Neuronal stem cell (in vitro differentiated cells): ENCODE results near the gene MID1.

Experiments used
- DNase-seq: peaks from one replicate; pipeline ENCODE4 v3.0.0-alpha.2; 2013; ENCODE audit warnings: low spot score
- H2AFZ ChIP-seq: one replicate; pipeline ENCODE4 v1.6.1; 2013; ENCODE audit warnings: mild to moderate bottlenecking, low read length, inconsistent platforms
- H2AK5ac ChIP-seq: 2 replicates; pipeline ENCODE4 v1.6.1; 2013; ENCODE audit warnings: low read depth, mild to moderate bottlenecking, inconsistent platforms, low read length, moderate library complexity, mixed read lengths
- H2BK120ac ChIP-seq: 2 replicates; pipeline ENCODE4 v1.6.1; 2013; ENCODE audit warnings: low read depth, mild to moderate bottlenecking, inconsistent platforms, low read length, moderate library complexity, mixed read lengths
- H2BK12ac ChIP-seq: one replicate; pipeline ENCODE4 v1.6.1; 2013; ENCODE audit warnings: low read length, inconsistent platforms
- H2BK15ac ChIP-seq: 2 replicates; pipeline ENCODE4 v1.6.1; 2013; ENCODE audit warnings: mild to moderate bottlenecking, low read length, inconsistent platforms, mixed read lengths
- H2BK5ac ChIP-seq: one replicate; pipeline ENCODE4 v1.6.1; 2013; ENCODE audit warnings: inconsistent platforms, mild to moderate bottlenecking, low read length, moderate library complexity
- H3K14ac ChIP-seq: one replicate; pipeline ENCODE4 v1.6.1; 2013; ENCODE audit warnings: low read length, inconsistent platforms
- H3K18ac ChIP-seq: 2 replicates; pipeline ENCODE4 v1.6.1; 2013; ENCODE audit warnings: low read length, inconsistent platforms
- H3K23ac ChIP-seq: 2 replicates; pipeline ENCODE4 v1.6.1; 2013; ENCODE audit warnings: low read depth, mild to moderate bottlenecking, mixed read lengths, low read length, inconsistent platforms; ENCODE audit not compliant: poor library complexity
- H3K27ac ChIP-seq: replicated peaks from 3 replicates; pipeline ENCODE4 v1.5.1; 2013; ENCODE audit warnings: low read length, inconsistent platforms
- H3K27me3 ChIP-seq, 3 experiments: 2 replicates each; pipeline ENCODE4 v1.6.1; 2013; ENCODE audit warnings: low read length in 3 of 3, mild to moderate bottlenecking in 2 of 3, inconsistent platforms in 1 of 3, low read depth in 1 of 3, mixed read lengths in 1 of 3, moderate library complexity in 1 of 3; ENCODE audit not compliant: control insufficient read depth in 3 of 3, insufficient read depth in 3 of 3
- H3K36me3 ChIP-seq, 2 donors: replicated peaks in 1 of 2; 2 replicates each; pipeline ENCODE4 v1.6.1; 2013; ENCODE audit warnings: low read length in 2 of 2; ENCODE audit not compliant: control insufficient read depth in 2 of 2, insufficient read depth in 2 of 2
- H3K4ac ChIP-seq: 2 replicates; pipeline ENCODE4 v1.6.1; 2013; ENCODE audit warnings: inconsistent platforms, mild to moderate bottlenecking, low read length, moderate library complexity
- H3K4me1 ChIP-seq, 2 donors: 1 replicate in 1 of 2; 2 replicates in 1 of 2; pipeline ENCODE4 v1.6.1; 2013; ENCODE audit warnings: low read length in 2 of 2, low read depth in 1 of 2; ENCODE audit not compliant: control insufficient read depth in 2 of 2, insufficient read depth in 1 of 2
- H3K4me2 ChIP-seq: one replicate; pipeline ENCODE4 v1.6.1; 2013; ENCODE audit warnings: mild to moderate bottlenecking, low read length, inconsistent platforms; ENCODE audit not compliant: insufficient read depth, poor library complexity, severe bottlenecking
- H3K4me3 ChIP-seq, 2 donors: 2 replicates each; pipeline ENCODE4 v1.5.1; 2013; ENCODE audit warnings: low read length in 2 of 2, mild to moderate bottlenecking in 2 of 2, inconsistent platforms in 1 of 2, moderate library complexity in 1 of 2
- H3K79me1 ChIP-seq: one replicate; pipeline ENCODE4 v1.6.1; 2013; ENCODE audit warnings: low read depth, mild to moderate bottlenecking, inconsistent platforms, low read length, moderate library complexity
- H3K9ac ChIP-seq: one replicate; pipeline ENCODE4 v1.6.1; 2013; ENCODE audit warnings: mild to moderate bottlenecking, low read depth, low read length, inconsistent platforms; ENCODE audit not compliant: poor library complexity
- H3K9me3 ChIP-seq, 2 donors: replicated peaks in 1 of 2; 2 replicates each; pipeline versions ENCODE3 to v1.6.1; 2013; ENCODE audit warnings: low read length in 2 of 2, mild to moderate bottlenecking in 2 of 2, inconsistent platforms in 1 of 2, low read depth in 1 of 2, mixed read lengths in 1 of 2, moderate library complexity in 1 of 2; ENCODE audit not compliant: control insufficient read depth in 2 of 2, insufficient read depth in 1 of 2
- H4K8ac ChIP-seq: one replicate; pipeline ENCODE4 v1.6.1; 2013; ENCODE audit warnings: low read depth, mild to moderate bottlenecking, inconsistent platforms, low read length, moderate library complexity
- H4K91ac ChIP-seq: one replicate; pipeline ENCODE4 v1.6.1; 2013; ENCODE audit warnings: low read length, low read depth, mild to moderate bottlenecking, inconsistent platforms; ENCODE audit not compliant: poor library complexity
- WGBS, 2 donors: extraction: QIAGEN DNeasy Blood & Tissue Kit; methylation state at CpG; one replicate each; pipeline ENCODE4 v1.1.7; 2013; ENCODE audit warnings: missing lambda C conversion rate in 2 of 2, mixed read lengths in 1 of 2; ENCODE audit not compliant: insufficient read length in 2 of 2, insufficient replicate concordance in 1 of 2; ENCODE audit errors: extremely low coverage in 2 of 2; 5-methylcytosine and 5-hydroxymethylcytosine counted together

Gene MID1

DNA sequence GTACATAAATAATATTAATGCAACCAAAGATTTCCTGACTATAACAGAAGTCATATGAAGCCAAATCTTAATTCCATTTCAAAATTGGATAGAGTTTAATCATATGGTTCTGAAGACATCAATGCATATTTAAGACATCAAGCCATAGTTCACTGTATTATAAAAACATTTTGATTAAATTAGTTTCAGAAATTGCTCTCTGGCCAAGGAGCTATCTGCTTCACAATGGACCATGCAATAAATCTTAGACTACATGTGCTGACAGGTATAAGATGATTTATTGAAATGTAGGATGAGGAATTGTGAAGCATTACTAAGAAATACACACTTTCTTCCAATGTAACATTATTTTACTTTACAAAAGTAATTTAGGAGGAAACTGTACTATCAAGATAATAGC lies 81.6 kb downstream of the MID1 start:
- Histone ChIP-seq H3K4ac (no peak overlapping the region), H4K91ac (no peak overlapping the region), H3K36me3 (no peaks in the 10 kb centered on the region), H2BK12ac (no peak overlapping the region), H2BK120ac (no peak overlapping the region), H2BK5ac (no peak overlapping the region), H2AFZ (no peak overlapping the region), H3K4me3 (no peak overlapping the region), H3K18ac (no peak overlapping the region), H3K79me1 (no peaks in the 10 kb centered on the region), H3K9me3 (no peaks in the 10 kb centered on the region), H2AK5ac (no peak overlapping the region), H3K14ac (no peak overlapping the region), H3K27ac (no peak overlapping the region), H3K27me3 (no peaks in the 10 kb centered on the region), H3K4me1 (no peaks in the 10 kb centered on the region), H3K9ac (no peak overlapping the region), H4K8ac (no peak overlapping the region), H3K23ac (no peak overlapping the region), H3K4me2 (no peak overlapping the region), H2BK15ac (no peak overlapping the region)
- DNase-seq: no peak

DNA sequence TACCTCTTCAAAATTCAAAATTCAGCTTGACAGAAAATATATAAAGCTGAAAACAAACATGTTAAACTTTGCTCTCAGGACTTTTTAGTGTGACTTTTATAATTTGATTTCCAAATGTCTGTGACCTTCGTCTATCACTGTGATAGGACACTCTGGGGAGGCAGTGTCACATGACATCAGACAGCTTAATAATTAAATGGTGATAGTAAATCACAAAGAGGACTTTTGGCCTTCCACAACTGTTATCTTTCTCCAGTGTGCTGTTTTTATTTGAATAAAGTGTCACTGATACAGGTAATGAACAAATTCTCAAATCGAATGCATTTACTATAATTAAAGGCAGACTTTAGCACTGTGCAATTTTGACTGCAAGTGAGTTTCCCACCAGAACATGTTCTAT lies 83.1 kb downstream of the MID1 start:
- no peaks in the 10 kb centered on the region for H3K4me1 ChIP-seq
- H3K23ac ChIP-seq: no peak overlapping the region
- H4K91ac ChIP-seq: no peak overlapping the region
- no CpG with 5 or more reads among the region's 2 CpGs for WGBS, 2 donors
- H3K36me3 ChIP-seq: no peaks in the 10 kb centered on the region
- H3K4me3 ChIP-seq: no peak overlapping the region
- no peaks in the 10 kb centered on the region for H3K9me3 ChIP-seq
- H4K8ac ChIP-seq: no peak overlapping the region
- no peak overlapping the region for H3K4ac ChIP-seq
- H2BK5ac ChIP-seq: no peak overlapping the region
- H3K27ac ChIP-seq: no peak overlapping the region
- no peak overlapping the region for H2BK120ac ChIP-seq
- H2BK15ac ChIP-seq: no peak overlapping the region
- H3K9ac ChIP-seq: no peak overlapping the region
- H3K4me2 ChIP-seq: no peak overlapping the region
- no peak overlapping the region for H2AK5ac ChIP-seq
- no peaks in the 10 kb centered on the region for H3K27me3 ChIP-seq
- no peak for DNase-seq
- no peak overlapping the region for H3K14ac ChIP-seq
- no peak overlapping the region for H2BK12ac ChIP-seq
- no peak overlapping the region for H2AFZ ChIP-seq
- no peaks in the 10 kb centered on the region for H3K79me1 ChIP-seq
- H3K18ac ChIP-seq: no peak overlapping the region

DNA sequence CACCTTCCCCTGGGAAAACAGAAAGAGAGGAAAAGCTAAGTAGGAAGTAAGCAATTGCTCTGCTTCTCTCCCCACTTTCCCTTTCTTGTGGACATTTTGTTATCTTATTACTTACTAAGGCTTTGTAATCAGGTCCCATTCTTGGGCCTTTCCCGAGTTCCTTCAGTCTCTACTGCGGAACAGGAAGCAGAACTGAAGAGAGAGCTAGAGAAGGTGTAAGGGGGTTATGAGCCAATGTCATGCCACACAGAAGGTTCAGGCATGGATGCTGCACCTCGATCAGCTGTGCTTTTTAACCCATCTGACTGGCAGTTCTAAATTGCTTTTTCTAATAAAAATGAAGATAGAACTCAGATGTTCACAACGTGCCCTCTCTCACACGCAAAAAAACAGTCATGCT lies 83.6 kb downstream of the MID1 start:
- Histone ChIP-seq H2AK5ac (no peak overlapping the region), H3K79me1 (no peaks in the 10 kb centered on the region), H4K8ac (no peak overlapping the region), H3K27me3 (no peaks in the 10 kb centered on the region), H3K9me3 (no peaks in the 10 kb centered on the region), H3K36me3 (no peaks in the 10 kb centered on the region), H3K4ac (no peak overlapping the region), H3K14ac (no peak overlapping the region), H3K9ac (no peak overlapping the region), H2BK12ac (no peak overlapping the region), H3K4me2 (no peak overlapping the region), H3K27ac (no peak overlapping the region), H3K4me3 (no peak overlapping the region), H3K18ac (no peak overlapping the region), H2AFZ (no peak overlapping the region), H4K91ac (no peak overlapping the region), H2BK5ac (no peak overlapping the region), H2BK120ac (no peak overlapping the region), H2BK15ac (no peak overlapping the region), H3K23ac (no peak overlapping the region), H3K4me1 (no peaks in the 10 kb centered on the region)
- DNase-seq: no peak
- WGBS, 2 donors: no CpG with 5 or more reads among the region's 5 CpGs

DNA sequence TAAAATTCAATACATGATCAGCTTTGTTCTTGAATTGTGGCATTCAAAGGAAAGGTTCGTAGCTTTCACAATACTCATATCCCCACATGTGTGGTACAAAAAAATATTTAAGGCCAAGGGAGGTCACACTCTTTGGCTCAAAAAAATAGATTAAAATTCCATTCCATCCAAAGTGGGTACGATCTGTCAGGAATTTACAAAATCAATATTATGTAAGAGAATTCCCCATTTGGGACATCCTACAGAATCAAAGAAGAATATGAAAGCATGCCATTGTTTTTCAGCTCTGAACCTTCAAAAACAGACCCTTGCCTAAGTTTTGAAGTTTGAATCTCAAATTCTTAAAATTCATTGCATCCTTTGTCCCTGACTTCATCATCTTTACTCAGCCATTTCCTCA lies 85.8 kb downstream of the MID1 start:
- H3K4me3 ChIP-seq: no peak overlapping the region
- no CpG with 5 or more reads among the region's 2 CpGs for WGBS, 2 donors

More for the DNA sequence above, 85.8 kb downstream of the MID1 start:
- H2AFZ ChIP-seq: no peak overlapping the region
- no peak overlapping the region for H3K4ac ChIP-seq
- no peak overlapping the region for H3K4me2 ChIP-seq
- no peaks in the 10 kb centered on the region for H3K27me3 ChIP-seq
- no peak overlapping the region for H2AK5ac ChIP-seq
- no peak overlapping the region for H4K8ac ChIP-seq
- no peak overlapping the region for H2BK5ac ChIP-seq
- no peak overlapping the region for H3K9ac ChIP-seq
- no peak overlapping the region for H2BK120ac ChIP-seq
- H2BK12ac ChIP-seq: no peak overlapping the region
- no peak overlapping the region for H3K18ac ChIP-seq
- H3K14ac ChIP-seq: no peak overlapping the region
- peaks cover 0 to 4% of the 10 kb centered on the region in 2 donors for H3K36me3 ChIP-seq
- H2BK15ac ChIP-seq: no peak overlapping the region
- no peaks in the 10 kb centered on the region for H3K9me3 ChIP-seq
- no peak overlapping the region for H3K27ac ChIP-seq
- no peaks in the 10 kb centered on the region for H3K79me1 ChIP-seq
- no peaks in the 10 kb centered on the region for H3K4me1 ChIP-seq
- no peak for DNase-seq
- no peak overlapping the region for H4K91ac ChIP-seq
- H3K23ac ChIP-seq: no peak overlapping the region
